Neural cell (in vitro differentiated cells): ENCODE results near the gene TMEM244. TPM values are rescaled to one million over a fixed set of nuclear protein-coding genes. Genes with fewer than 3 reads are reported as not detected.

Experiments
- H2AFZ ChIP-seq: fragments of 200-600, 300-800 bp; sonication (generic), shearing (Covaris generic); 2 replicates; pipeline ENCODE4 v1.6.0; 2014; ENCODE audit warnings: low read depth, mild to moderate bottlenecking, antibody characterized with exemption, low read length, moderate library complexity
- H3F3A ChIP-seq: fragments of 200-600 bp; shearing (Covaris generic); 2 replicates; pipeline ENCODE4 v1.6.1; 2016; ENCODE audit warnings: mild to moderate bottlenecking, moderate library complexity, mixed read lengths, antibody characterized with exemption, low read length; ENCODE audit not compliant: insufficient read depth, poor library complexity, severe bottlenecking
- H3K27ac ChIP-seq: fragments of 200-600, 300-800 bp; sonication (generic), shearing (Covaris generic); 2 replicates; pipeline ENCODE4 v1.5.1; 2014; ENCODE audit warnings: mild to moderate bottlenecking, low read length, moderate library complexity
- H3K27me3 ChIP-seq: fragments of 300-800, 200-600 bp; sonication (generic), shearing (Covaris generic); 2 replicates; pipeline ENCODE4 v1.6.0; 2014; ENCODE audit warnings: mild to moderate bottlenecking, low read depth, low read length, moderate library complexity; ENCODE audit not compliant: insufficient read depth
- H3K36me3 ChIP-seq: fragments of 300-800, 200-600 bp; sonication (generic), shearing (Covaris generic); 2 replicates; pipeline ENCODE4 v1.5.1; 2014; ENCODE audit warnings: mild to moderate bottlenecking, antibody characterized with exemption, low read length, moderate library complexity; ENCODE audit not compliant: insufficient read depth
- H3K4me2 ChIP-seq: fragments of 300-800, 200-600 bp; sonication (generic), shearing (Covaris generic); 2 replicates; pipeline ENCODE4 v1.6.0; 2014; ENCODE audit warnings: mild to moderate bottlenecking, low read length
- H3K4me3 ChIP-seq: fragments of 300-800, 200-600 bp; sonication (generic), shearing (Covaris generic); 2 replicates; pipeline ENCODE4 v1.5.1; 2014; ENCODE audit warnings: mild to moderate bottlenecking, low read length, moderate library complexity
- H3K79me2 ChIP-seq: fragments of 200-600 bp; shearing (Covaris generic); replicated peaks from 2 replicates; pipeline ENCODE4 v1.6.0; 2014; ENCODE audit warnings: mild to moderate bottlenecking, low read length, moderate library complexity; ENCODE audit not compliant: insufficient read depth
- H3K9ac ChIP-seq: fragments of 300-800, 200-600 bp; sonication (generic), shearing (Covaris generic); 2 replicates; pipeline ENCODE4 v1.6.1; 2016; ENCODE audit warnings: mild to moderate bottlenecking, low read length, mixed read lengths
- H3K9me2 ChIP-seq: fragments of 200-600 bp; shearing (Covaris generic); 2 replicates; pipeline ENCODE4 v1.6.1; 2016; ENCODE audit warnings: mild to moderate bottlenecking, low read length, mixed read lengths; ENCODE audit not compliant: insufficient read depth
- H3K9me3 ChIP-seq: fragments of 200-600, 300-800 bp; sonication (generic), shearing (Covaris generic); 2 replicates; pipeline ENCODE4 v1.6.1; 2016; ENCODE audit warnings: mild to moderate bottlenecking, mixed run types, low read length, moderate library complexity, mixed read lengths
- H4K20me1 ChIP-seq: fragments of 200-600 bp; shearing (Covaris generic); 2 replicates; pipeline ENCODE4 v1.6.1; 2016; ENCODE audit warnings: mild to moderate bottlenecking, mixed run types; ENCODE audit not compliant: insufficient read depth
- EP300 ChIP-seq: fragments of 450-650 bp; conservative IDR thresholded peaks from 2 replicates; pipeline ENCODE4 v1.6.1; 2014; ENCODE audit warnings: antibody characterized with exemption, mild to moderate bottlenecking, moderate library complexity; ENCODE audit not compliant: poor library complexity, severe bottlenecking
- EZH2 ChIP-seq: fragments of 200-600, 300-800 bp; shearing (Covaris generic), sonication (generic); IDR thresholded peaks from 2 replicates; pipeline ENCODE4 v1.6.1; 2014; ENCODE audit warnings: antibody characterized with exemption, low read length, borderline replicate concordance, mild to moderate bottlenecking; ENCODE audit not compliant: insufficient read depth, poor library complexity, severe bottlenecking
- MXI1 ChIP-seq: fragments of 450-650 bp; conservative IDR thresholded peaks from 2 replicates; pipeline ENCODE4 v1.6.1; 2014; ENCODE audit warnings: antibody characterized with exemption, mild to moderate bottlenecking; ENCODE audit not compliant: poor library complexity, severe bottlenecking
- POLR2AphosphoS5 ChIP-seq: IDR thresholded peaks from 2 replicates; pipeline ENCODE4 v1.6.1; 2012
- RAD21 ChIP-seq: fragments of 450-650 bp; conservative IDR thresholded peaks from 2 replicates; pipeline ENCODE4 v1.6.1; 2014; ENCODE audit warnings: antibody characterized with exemption, mild to moderate bottlenecking, moderate library complexity
- REST ChIP-seq: IDR thresholded peaks from 2 replicates; pipeline ENCODE4 v1.6.1; 2012; ENCODE audit warnings: borderline replicate concordance
- SMC3 ChIP-seq: fragments of 450-650 bp; conservative IDR thresholded peaks from 2 replicates; pipeline ENCODE4 v1.6.1; 2014; ENCODE audit warnings: antibody characterized with exemption, mild to moderate bottlenecking, moderate library complexity; ENCODE audit not compliant: poor library complexity
- TAF1 ChIP-seq: IDR thresholded peaks from 2 replicates; pipeline ENCODE4 v1.6.1; 2012; ENCODE audit warnings: low read depth
- polyA plus RNA-seq: library from polyadenylated mRNA; depleted of rRNA; stranded (reverse); fragments of >200 nt; gene quantifications from 2 replicates; pipeline ENCODE4 v1.2.3, GENCODE V29; 2014
- TF ChIP-seq, protein P1 (sequence below): fragments of 450-650 bp; IDR thresholded peaks from 2 replicates; pipeline ENCODE4 v1.5.1; 2014; ENCODE audit warnings: antibody characterized with exemption, mild to moderate bottlenecking, moderate library complexity; ENCODE audit not compliant: poor library complexity, severe bottlenecking

The TMEM244 gene
- polyA plus RNA-seq, 1 donor from 2014 or later = not detected

GRCh38 chr6:129790785-129791184, 70.3 kb downstream of the TMEM244 start:
- Histone ChIP-seq H3K79me2 (no peaks in the 10 kb centered on the region), H3K4me3 (no peak overlapping the region), H3K4me2 (no peak overlapping the region), H2AFZ (no peak overlapping the region), H4K20me1 (no peaks in the 10 kb centered on the region), H3F3A (no peaks in the 10 kb centered on the region), H3K9ac (no peak overlapping the region), H3K27me3 (no peaks in the 10 kb centered on the region), H3K27ac (no peak overlapping the region), H3K36me3 (no peaks in the 10 kb centered on the region), H3K9me2 (no peaks in the 10 kb centered on the region), H3K9me3 (no peaks in the 10 kb centered on the region)
- no peak for TF ChIP-seq SMC3
- TF ChIP-seq, protein P1, sequence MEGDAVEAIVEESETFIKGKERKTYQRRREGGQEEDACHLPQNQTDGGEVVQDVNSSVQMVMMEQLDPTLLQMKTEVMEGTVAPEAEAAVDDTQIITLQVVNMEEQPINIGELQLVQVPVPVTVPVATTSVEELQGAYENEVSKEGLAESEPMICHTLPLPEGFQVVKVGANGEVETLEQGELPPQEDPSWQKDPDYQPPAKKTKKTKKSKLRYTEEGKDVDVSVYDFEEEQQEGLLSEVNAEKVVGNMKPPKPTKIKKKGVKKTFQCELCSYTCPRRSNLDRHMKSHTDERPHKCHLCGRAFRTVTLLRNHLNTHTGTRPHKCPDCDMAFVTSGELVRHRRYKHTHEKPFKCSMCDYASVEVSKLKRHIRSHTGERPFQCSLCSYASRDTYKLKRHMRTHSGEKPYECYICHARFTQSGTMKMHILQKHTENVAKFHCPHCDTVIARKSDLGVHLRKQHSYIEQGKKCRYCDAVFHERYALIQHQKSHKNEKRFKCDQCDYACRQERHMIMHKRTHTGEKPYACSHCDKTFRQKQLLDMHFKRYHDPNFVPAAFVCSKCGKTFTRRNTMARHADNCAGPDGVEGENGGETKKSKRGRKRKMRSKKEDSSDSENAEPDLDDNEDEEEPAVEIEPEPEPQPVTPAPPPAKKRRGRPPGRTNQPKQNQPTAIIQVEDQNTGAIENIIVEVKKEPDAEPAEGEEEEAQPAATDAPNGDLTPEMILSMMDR = no peak
- no peak for TF ChIP-seq EP300
- TF ChIP-seq TAF1 = no peak
- TF ChIP-seq RAD21 = no peak
- no peak for TF ChIP-seq EZH2
- no peak for TF ChIP-seq MXI1
- TF ChIP-seq POLR2AphosphoS5 = no peak
- no peak for TF ChIP-seq REST

DNA sequence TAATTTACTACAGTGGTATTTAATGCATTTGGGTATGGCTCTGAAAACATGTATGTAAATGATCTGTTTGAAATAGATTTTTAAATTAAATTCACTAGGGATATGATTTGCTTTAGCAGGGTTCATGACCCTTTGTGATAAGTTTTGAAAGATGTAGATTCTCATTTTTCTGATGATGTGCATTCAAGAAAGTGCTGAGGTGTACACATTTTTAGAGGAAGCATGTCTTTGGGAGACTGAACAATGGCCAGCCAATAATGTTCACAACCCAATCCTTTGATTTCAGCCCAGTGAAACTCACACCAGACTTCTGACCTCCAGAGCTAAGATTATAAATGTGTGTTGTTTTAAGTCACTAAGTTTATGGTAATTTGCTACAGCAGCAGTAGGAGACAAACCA, 71.1 kb downstream of the TMEM244 start:
- no peaks in the 10 kb centered on the region for H4K20me1 ChIP-seq
- no peak overlapping the region for H3K9ac ChIP-seq
- no peaks in the 10 kb centered on the region for H3K36me3 ChIP-seq
- TF ChIP-seq TAF1 (no peak), RAD21 (no peak), MXI1 (no peak), POLR2AphosphoS5 (no peak), SMC3 (no peak), EZH2 (no peak), REST (no peak), EP300 (no peak)
- TF ChIP-seq, protein P1 = no peak
- no peaks in the 10 kb centered on the region for H3F3A ChIP-seq
- no peak overlapping the region for H2AFZ ChIP-seq
- no peaks in the 10 kb centered on the region for H3K9me3 ChIP-seq
- no peaks in the 10 kb centered on the region for H3K27me3 ChIP-seq
- no peak overlapping the region for H3K4me2 ChIP-seq
- no peak overlapping the region for H3K27ac ChIP-seq
- no peak overlapping the region for H3K4me3 ChIP-seq
- no peaks in the 10 kb centered on the region for H3K79me2 ChIP-seq
- no peaks in the 10 kb centered on the region for H3K9me2 ChIP-seq
